HG02885 (cell line): ENCODE results near the gene CHRNG.

Source experiments
- ATAC-seq: cut with Tn5 transposase; IDR thresholded peaks from one replicate; pipeline ENCODE4 v1.9.1; 2021; ENCODE audit warnings: mild to moderate bottlenecking; ENCODE audit not compliant: unreplicated experiment, poor library complexity

The CHRNG gene, protein sequence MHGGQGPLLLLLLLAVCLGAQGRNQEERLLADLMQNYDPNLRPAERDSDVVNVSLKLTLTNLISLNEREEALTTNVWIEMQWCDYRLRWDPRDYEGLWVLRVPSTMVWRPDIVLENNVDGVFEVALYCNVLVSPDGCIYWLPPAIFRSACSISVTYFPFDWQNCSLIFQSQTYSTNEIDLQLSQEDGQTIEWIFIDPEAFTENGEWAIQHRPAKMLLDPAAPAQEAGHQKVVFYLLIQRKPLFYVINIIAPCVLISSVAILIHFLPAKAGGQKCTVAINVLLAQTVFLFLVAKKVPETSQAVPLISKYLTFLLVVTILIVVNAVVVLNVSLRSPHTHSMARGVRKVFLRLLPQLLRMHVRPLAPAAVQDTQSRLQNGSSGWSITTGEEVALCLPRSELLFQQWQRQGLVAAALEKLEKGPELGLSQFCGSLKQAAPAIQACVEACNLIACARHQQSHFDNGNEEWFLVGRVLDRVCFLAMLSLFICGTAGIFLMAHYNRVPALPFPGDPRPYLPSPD

GRCh38 chr2:232539298-232540231 lies at the start of gene CHRNG:
Gene CHRNG (plus strand): TSS chr2:232539692. CDS start chr2:232539748, 56 bp downstream.
- no peak for ATAC-seq

DNA sequence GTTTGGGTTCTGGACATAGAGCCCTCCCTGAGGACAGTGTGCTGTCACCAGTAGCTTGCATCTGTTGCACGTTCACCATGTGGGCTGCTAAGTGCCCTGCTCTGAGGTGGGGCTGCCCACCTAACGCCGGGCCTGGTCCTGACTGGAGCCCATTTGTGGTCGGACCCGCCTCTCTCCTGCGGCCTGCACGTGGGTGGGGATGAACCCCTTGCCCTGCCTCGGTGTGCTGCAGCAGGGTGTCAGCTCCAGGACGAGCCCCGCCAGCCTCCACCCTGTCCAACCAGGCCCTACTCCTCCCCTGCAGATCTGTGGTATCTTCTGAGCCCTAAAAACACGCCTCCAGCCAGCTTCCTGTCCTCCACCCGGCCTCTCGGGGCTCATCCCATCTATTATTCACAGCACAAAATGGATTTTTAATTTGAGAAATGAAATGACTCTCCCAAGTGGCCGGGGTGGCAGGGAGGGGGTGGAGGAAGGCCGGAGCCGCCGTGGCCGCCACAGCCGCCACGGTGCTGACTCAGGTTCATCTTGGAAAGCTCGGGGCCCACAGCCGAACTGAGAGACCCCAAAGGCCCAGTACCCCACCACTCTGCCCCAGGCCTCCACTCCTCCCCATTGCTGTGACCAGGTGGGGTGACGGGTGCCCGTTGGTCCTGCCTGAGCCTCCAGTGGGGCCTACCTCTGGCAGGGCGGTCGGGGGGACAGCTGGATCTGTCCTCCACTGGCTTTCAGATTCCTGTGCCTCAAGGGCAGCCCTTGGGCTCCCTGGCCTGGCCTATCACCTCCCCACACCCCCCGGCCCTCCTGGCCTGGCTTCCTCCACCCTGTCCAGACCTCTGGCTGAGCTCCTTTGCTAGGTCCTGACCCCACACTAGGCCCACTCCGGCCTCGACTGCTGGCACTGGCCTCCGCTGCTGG lies 49.0 kb upstream of the CHRNG start:
- no peak for ATAC-seq

DNA sequence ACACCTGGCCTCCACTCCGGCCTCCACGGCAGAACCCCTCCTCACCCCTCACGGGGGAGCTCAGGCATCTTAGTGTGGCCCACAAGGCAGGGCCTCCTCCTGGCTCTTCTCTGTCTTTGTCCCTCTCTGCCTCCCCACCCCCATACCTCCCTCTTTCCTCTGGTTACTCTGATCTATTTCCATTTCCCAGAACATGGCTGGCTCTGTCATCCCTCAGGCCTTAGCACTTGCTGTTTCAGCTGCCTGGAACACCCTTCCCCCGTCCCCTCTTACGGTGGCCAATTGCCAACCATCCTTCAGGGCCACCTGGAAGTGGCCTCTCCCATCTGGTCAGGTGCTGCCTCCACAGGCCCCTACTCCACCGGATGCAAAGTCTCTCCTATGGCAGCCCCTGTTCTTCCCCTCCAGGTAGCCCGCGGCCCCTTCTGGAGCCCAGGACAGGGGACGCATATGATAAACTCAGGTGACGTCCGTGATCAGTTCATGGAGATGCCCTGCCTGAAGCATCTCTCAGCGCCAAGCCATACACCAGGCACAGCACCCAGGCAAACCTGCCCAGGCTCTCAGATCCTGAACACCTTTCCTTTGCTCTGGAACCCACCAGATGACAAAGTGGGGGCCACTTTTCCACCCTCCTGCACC lies 48.2 kb upstream of the CHRNG start:
- ATAC-seq: no peak

GRCh38 chr2:232492236-232492848 lies 47.1 kb upstream of the CHRNG start:
- no peak for ATAC-seq

- no peak for ATAC-seq
These were observed 46.4 kb upstream of the CHRNG start for GRCh38 chr2:232492963-232493700.

- ATAC-seq: no peak
These were observed 45.6 kb upstream of the CHRNG start for GRCh38 chr2:232493701-232494474.

DNA sequence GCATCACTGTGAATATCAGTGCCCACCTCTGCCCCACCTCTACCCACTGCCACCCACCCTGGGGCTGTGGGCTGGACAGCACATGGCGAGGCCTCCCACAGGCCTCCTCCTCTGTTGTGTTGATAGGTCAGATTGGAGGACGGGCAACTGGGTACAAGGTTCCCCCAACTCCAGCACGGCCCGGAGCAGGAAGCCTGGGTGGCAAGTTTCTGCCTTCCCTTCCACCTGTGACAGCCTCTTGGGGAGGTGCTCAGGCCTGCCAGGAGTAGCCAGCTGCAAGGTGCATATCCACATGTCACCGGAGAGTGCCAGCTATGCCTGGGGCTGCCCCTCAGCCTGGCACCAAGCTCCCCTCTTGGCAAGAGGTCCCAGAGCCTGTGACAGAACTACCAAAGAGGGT lies 45.0 kb upstream of the CHRNG start:
- ATAC-seq: no peak

DNA sequence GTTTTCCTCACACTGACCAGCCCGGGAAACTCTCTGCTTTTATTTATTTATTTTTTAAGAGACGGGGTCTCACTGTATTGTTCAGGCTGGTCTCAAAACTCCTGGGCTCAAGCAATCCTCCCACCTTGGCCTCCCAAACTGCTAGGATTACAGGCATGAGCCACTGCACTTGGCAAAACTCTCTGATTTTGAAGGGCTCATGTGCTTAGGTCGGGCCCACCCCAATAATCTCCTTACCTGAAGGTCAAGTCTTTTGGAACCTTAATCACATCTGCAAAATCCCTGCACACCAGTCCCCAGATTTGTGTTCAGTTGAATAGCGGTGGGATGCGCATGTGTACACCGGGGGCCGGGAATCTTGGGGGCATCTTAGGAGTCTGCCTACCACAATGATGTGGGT lies 44.2 kb upstream of the CHRNG start:
- ATAC-seq: no peak

GRCh38 chr2:232496501-232497270 lies 42.8 kb upstream of the CHRNG start:
- no peak for ATAC-seq

DNA sequence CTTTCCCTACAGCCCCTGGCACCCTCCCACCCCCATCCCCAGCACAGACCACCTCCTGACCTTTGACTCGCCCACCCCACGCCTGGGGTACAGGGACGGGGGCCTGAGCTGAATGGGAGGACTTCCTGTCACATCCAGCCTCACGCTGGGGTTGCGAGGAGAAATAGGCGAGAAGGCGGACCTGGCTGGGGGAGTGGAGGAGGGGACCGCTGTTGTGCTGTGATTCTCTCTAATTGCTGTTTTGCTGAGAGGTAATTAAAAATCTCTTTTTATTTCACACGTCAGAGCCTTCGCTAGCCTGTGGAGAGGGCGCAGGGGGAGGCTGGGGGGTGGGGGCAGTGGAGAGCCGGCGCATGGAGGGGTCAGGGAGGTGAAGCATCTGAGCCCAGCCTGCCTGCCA lies 42.1 kb upstream of the CHRNG start:
- ATAC-seq: no peak

- ATAC-seq: no peak
These were observed 41.0 kb upstream of the CHRNG start for GRCh38 chr2:232498452-232498851.

DNA sequence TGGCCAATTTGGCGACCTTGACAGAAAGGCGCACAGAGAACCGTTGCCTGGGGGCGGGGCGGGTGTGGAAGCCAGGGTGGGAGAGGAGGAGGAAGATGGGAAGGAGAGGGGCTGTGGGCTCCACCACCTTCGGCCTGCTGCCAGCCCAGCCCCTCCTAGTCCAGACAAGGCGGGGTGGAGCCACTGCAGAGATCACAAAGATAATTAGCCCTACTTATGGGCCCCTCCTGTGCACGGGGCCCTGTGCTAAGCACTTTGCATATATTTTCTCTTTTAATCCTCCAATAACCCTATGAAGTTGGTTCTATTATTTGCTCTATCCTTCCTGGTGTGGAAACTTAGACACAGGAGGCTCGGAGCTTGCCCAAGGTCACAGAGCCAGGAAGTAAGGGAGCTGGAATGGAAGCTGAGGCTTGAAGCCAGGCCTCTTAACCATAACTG lies 38.1 kb upstream of the CHRNG start:
- no peak for ATAC-seq

DNA sequence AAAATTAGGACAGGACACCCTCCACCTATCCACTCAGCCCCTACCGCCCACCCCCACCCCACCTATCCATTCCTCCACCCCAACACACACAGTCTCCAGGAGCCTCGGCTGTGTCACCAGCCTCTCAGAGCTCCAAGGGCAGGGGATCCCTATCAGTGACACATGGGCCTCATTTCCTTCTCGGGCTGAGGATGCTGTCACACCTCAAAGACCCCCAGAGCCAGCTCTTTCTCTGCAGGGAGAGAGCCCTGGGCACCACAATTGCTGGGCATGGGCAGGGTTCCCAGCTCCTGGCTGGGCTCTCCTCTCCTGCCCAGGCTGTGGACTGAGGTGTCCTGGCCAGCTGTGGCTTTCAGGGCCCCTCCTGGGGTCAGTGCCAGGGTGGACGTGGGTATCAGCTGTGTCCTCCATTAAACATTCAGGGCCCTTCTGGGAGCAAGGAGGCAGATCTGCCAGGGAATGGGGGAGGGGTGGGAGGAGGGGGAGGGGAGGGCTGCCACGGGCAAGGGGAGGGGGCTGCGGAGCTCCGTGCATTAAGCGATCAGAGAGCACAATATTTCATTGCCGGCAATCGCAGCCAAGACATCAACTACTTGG lies 37.6 kb upstream of the CHRNG start:
- ATAC-seq: no peak

DNA sequence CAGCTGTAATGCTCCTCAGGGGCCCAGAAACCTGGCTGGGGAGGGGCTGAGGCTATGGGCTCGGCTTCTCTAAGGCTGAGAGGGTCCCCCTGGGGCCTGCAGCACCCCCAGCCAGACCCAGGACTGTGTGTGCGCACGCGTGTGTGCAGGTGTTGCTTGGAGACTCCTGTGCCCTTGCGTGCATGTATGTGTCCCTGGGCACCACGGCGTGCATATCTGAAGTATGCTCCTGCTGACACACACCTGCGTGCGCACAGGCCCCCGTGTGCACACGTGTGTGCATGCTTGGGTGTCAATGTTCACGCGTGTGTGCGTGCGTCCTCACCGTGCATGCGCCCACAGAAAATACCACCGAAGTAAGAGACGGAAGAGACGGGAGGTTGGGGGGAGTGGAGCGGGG lies 37.0 kb upstream of the CHRNG start:
- ATAC-seq: no peak

DNA sequence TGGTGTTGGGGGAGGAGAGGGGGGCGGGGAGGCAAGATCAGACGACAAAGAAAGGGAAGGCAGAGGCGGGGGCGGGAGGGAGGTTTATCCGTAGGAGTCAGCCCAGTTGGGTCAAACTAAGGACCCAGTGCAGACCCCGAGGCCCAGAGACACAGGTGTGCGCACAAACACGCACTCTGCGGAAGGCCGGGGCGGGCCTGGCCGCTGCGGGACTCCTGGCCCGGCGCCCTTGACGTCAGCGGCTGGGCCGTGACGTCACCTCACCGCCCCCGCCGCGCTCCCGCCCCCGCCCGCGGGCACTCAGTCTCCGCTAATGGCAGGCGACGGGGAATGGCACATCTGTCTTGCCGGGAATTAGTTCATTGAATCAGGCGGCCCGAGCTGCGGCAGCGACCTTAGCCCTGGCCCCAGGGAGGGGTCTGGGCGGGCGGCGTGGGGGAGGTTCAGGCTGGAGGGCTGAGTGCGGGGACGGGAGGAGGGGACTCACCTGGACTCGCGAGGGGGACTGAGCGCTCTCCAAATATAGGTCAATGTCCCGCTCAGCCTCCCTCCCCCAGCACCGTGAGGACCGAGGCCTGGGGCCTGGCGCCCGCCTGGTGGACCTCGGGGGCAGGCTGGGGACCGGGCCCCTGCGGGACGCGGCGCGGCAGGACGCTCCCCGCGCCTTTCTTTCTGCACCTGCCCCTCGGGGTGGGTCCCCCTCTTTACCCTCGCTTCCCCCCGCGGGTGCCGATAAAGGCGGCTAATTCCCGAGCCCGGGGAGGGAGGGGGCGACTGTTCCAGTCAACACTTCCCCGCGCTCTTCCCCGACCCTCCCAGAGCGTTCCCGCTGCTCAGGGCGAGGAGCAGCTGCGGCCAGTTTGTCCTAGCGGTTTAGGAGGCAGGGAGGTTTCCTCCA lies 36.3 kb upstream of the CHRNG start:
- no peak for ATAC-seq
